ENCODE data around the gene MCF2L2. TPM values are rescaled to one million over a fixed set of nuclear protein-coding genes. Genes with fewer than 3 reads are reported as not detected.

Gene MCF2L2
- total RNA-seq, 1 donor, result under 0.01 TPM

GRCh38 chr3:183259087-183259486 is 169.3 kb downstream of the MCF2L2 start:
- no peaks in the 10 kb centered on the region for H3K4me1 ChIP-seq (ENCODE audit: insufficient read depth, low read length)
- no peak for DNase-seq (ENCODE audit: insufficient read length, low spot score, missing footprints)
- H4K20me1 ChIP-seq (ENCODE audit: insufficient read depth, low read length), result no peaks in the 10 kb centered on the region
- no peaks in the 10 kb centered on the region for H3K36me3 ChIP-seq (ENCODE audit: insufficient read depth, low read length)
- H3K4me2 ChIP-seq (ENCODE audit: insufficient read depth, low read length), result no peak overlapping the region
- H2AFZ ChIP-seq (ENCODE audit: low read length), result no peak overlapping the region
- H3K9me3 ChIP-seq (ENCODE audit: low read depth, low read length), result no peaks in the 10 kb centered on the region
- H3K27me3 ChIP-seq (ENCODE audit: insufficient read depth, low read length), result no peaks in the 10 kb centered on the region
- TF ChIP-seq, protein P1, sequence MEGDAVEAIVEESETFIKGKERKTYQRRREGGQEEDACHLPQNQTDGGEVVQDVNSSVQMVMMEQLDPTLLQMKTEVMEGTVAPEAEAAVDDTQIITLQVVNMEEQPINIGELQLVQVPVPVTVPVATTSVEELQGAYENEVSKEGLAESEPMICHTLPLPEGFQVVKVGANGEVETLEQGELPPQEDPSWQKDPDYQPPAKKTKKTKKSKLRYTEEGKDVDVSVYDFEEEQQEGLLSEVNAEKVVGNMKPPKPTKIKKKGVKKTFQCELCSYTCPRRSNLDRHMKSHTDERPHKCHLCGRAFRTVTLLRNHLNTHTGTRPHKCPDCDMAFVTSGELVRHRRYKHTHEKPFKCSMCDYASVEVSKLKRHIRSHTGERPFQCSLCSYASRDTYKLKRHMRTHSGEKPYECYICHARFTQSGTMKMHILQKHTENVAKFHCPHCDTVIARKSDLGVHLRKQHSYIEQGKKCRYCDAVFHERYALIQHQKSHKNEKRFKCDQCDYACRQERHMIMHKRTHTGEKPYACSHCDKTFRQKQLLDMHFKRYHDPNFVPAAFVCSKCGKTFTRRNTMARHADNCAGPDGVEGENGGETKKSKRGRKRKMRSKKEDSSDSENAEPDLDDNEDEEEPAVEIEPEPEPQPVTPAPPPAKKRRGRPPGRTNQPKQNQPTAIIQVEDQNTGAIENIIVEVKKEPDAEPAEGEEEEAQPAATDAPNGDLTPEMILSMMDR (IDR thresholded peaks at IDR 0.05; ENCODE audit: extremely low read depth, low read depth, low read length), result no peak
- H3K79me2 ChIP-seq (ENCODE audit: insufficient read depth, low read length), result no peaks in the 10 kb centered on the region
- no peak overlapping the region for H3K27ac ChIP-seq (ENCODE audit: low read depth, low read length)
- H3K4me3 ChIP-seq (ENCODE audit: insufficient read depth, low read length), result no peak overlapping the region

GRCh38 chr3:183255348-183255730 is 173.1 kb downstream of the MCF2L2 start:
- TF ChIP-seq, protein P1 (IDR thresholded peaks at IDR 0.05; ENCODE audit: extremely low read depth, low read depth, low read length), result no peak

DNA sequence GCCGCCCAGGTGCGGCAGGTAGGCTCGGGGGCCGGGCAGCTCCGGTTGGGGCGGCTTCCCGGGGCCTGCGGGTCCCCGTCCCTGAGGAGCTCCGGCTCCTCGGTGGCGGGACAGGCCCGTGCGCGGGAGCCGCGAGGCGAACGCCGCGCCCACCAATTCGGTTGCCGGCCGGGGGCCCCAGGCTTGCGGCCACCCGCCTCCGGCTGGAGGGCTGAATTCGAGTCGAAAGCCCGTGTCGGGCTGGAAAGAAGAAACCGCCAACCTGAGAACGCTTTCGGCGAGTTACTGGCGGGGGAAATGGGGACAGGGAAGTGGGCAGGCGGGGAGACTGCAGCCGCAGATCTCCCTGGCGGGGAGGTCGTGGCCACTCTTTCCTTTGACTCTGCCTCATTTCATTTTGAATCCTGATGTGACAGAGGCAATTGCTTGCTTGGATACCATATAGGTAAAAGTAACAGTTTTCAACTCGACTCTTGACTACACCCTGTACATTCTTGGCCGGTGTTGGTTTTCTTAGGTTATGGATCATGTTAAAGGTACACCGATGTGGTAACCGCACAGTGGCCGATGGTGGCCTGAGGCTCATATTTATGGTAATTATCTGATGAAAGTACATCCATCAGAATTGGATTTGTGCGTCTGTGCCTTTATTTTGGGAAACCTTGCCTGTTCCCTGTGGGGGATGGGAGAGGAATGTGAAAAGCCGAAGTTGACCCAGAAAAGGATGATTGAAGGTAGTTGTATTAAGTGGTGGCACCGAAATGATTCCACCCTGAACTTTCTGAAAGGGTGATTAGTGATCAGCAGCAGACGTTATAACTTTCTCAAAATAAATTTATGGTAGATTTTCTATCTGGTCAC is 173.7 kb downstream of the MCF2L2 start:
- no peak overlapping the region for H3K27ac ChIP-seq (ENCODE audit: low read depth, low read length)
- H2AFZ ChIP-seq (ENCODE audit: low read length), result peak overlapping the region; percentile 87
- TF ChIP-seq, protein P1 (IDR thresholded peaks at IDR 0.05; ENCODE audit: extremely low read depth, low read depth, low read length), result no peak
- peak; percentile 14 for DNase-seq (ENCODE audit: insufficient read length, low spot score, missing footprints)
- H3K9me3 ChIP-seq (ENCODE audit: low read depth, low read length), result no peaks in the 10 kb centered on the region
- H3K27me3 ChIP-seq (ENCODE audit: insufficient read depth, low read length), result peaks cover 7% of the 10 kb centered on the region
- no peaks in the 10 kb centered on the region for H3K36me3 ChIP-seq (ENCODE audit: insufficient read depth, low read length)
- H3K4me3 ChIP-seq (ENCODE audit: insufficient read depth, low read length), result peak overlapping the region; percentile 86
- no peaks in the 10 kb centered on the region for H4K20me1 ChIP-seq (ENCODE audit: insufficient read depth, low read length)
- peak overlapping the region; percentile 99 for H3K4me2 ChIP-seq (ENCODE audit: insufficient read depth, low read length)
- H3K4me1 ChIP-seq (ENCODE audit: insufficient read depth, low read length), result no peaks in the 10 kb centered on the region
- no peaks in the 10 kb centered on the region for H3K79me2 ChIP-seq (ENCODE audit: insufficient read depth, low read length)

More at GRCh38 chr3:183255348-183255730, 173.1 kb downstream of the MCF2L2 start:
- H3K27ac ChIP-seq (ENCODE audit: low read depth, low read length), result no peak overlapping the region
- H3K4me2 ChIP-seq (ENCODE audit: insufficient read depth, low read length), result no peak overlapping the region
- no peaks in the 10 kb centered on the region for H3K9me3 ChIP-seq (ENCODE audit: low read depth, low read length)
- no peaks in the 10 kb centered on the region for H3K79me2 ChIP-seq (ENCODE audit: insufficient read depth, low read length)
- peaks cover 7% of the 10 kb centered on the region for H3K27me3 ChIP-seq (ENCODE audit: insufficient read depth, low read length)
- no peaks in the 10 kb centered on the region for H3K36me3 ChIP-seq (ENCODE audit: insufficient read depth, low read length)
- H2AFZ ChIP-seq (ENCODE audit: low read length), result no peak overlapping the region
- no peak overlapping the region for H3K4me3 ChIP-seq (ENCODE audit: insufficient read depth, low read length)
- no peaks in the 10 kb centered on the region for H4K20me1 ChIP-seq (ENCODE audit: insufficient read depth, low read length)
- peak; percentile 25 for DNase-seq (ENCODE audit: insufficient read length, low spot score, missing footprints)
- no peaks in the 10 kb centered on the region for H3K4me1 ChIP-seq (ENCODE audit: insufficient read depth, low read length)

Measured in osteoblast (primary cell).